Ammon's horn (tissue), 1 donor: ENCODE data around the gene NFKBIZ.
"Not testable (repeated sequence)": the region's sequence is repeated elsewhere in the genome, so short reads cannot be mapped to it uniquely, and the experiment has no call there.

Experiments
- DNase-seq: peaks from one replicate; pipeline ENCODE4 v3.0.0-alpha.2; 2016; ENCODE audit warnings: low spot score

Gene NFKBIZ

GRCh38 chr3:101851072-101851770 is 1.9 kb downstream of the NFKBIZ start:
- DNase-seq: no peak

- DNase-seq: no peak
Measured at GRCh38 chr3:101851850-101852714, 2.8 kb downstream of the NFKBIZ start.

GRCh38 chr3:101852983-101853840 is 3.9 kb downstream of the NFKBIZ start:
- DNase-seq: no peak

- DNase-seq: no peak
Measured at GRCh38 chr3:101853982-101854381, 4.7 kb downstream of the NFKBIZ start.

- no peak for DNase-seq
Measured at GRCh38 chr3:101854608-101855304, 5.4 kb downstream of the NFKBIZ start.

GRCh38 chr3:101857301-101857741 is 8.0 kb downstream of the NFKBIZ start:
- DNase-seq: no peak

GRCh38 chr3:101858464-101859030 is 9.2 kb downstream of the NFKBIZ start:
- no peak for DNase-seq

- DNase-seq: no peak
Measured at GRCh38 chr3:101859882-101860448, 10.7 kb downstream of the NFKBIZ start.

GRCh38 chr3:101861212-101861788 is 12.0 kb downstream of the NFKBIZ start:
- DNase-seq: no peak

- no peak for DNase-seq
Measured at GRCh38 chr3:101861789-101862415, 12.6 kb downstream of the NFKBIZ start.

GRCh38 chr3:101862416-101863165 is 13.3 kb downstream of the NFKBIZ start:
- no peak for DNase-seq

- DNase-seq: not testable (repeated sequence)
Measured at GRCh38 chr3:101864926-101865325, 15.6 kb downstream of the NFKBIZ start.

GRCh38 chr3:101865751-101866509 is 16.6 kb downstream of the NFKBIZ start:
- no peak for DNase-seq

- DNase-seq: no peak
Measured at GRCh38 chr3:101867511-101867910, 18.2 kb downstream of the NFKBIZ start.

GRCh38 chr3:101867996-101868395 is 18.7 kb downstream of the NFKBIZ start:
- no peak for DNase-seq

GRCh38 chr3:101868534-101869464 is 19.5 kb downstream of the NFKBIZ start:
- no peak for DNase-seq

- DNase-seq: no peak
Measured at GRCh38 chr3:101870138-101870537, 20.8 kb downstream of the NFKBIZ start.
